Glutamatergic neuron (in vitro differentiated cells): ENCODE measurements around the gene RPLP2. TPM values are rescaled to one million over a fixed set of nuclear protein-coding genes. Genes with fewer than 3 reads are reported as not detected.

Experiments
- DNase-seq: peaks from one replicate; pipeline ENCODE4 v3.0.0; 2022
- H3K27ac Mint-ChIP-seq: one replicate; pipeline ENCODE4 v1.8.0; 2020; ENCODE audit warnings: mild to moderate bottlenecking, mixed read lengths, inconsistent platforms; ENCODE audit not compliant: unreplicated experiment
- H3K27me3 Mint-ChIP-seq: one replicate; pipeline ENCODE4 v1.8.0; 2020; ENCODE audit warnings: mild to moderate bottlenecking, moderate library complexity, mixed read lengths, inconsistent platforms; ENCODE audit not compliant: unreplicated experiment
- H3K36me3 Mint-ChIP-seq: one replicate; pipeline ENCODE4 v1.8.0; 2020; ENCODE audit warnings: mild to moderate bottlenecking, mixed read lengths, inconsistent platforms; ENCODE audit not compliant: unreplicated experiment
- H3K4me1 Mint-ChIP-seq: one replicate; pipeline ENCODE4 v1.8.0; 2020; ENCODE audit warnings: mild to moderate bottlenecking, low read depth, mixed read lengths, inconsistent platforms; ENCODE audit not compliant: unreplicated experiment
- H3K4me3 Mint-ChIP-seq: one replicate; pipeline ENCODE4 v1.8.0; 2020; ENCODE audit warnings: mild to moderate bottlenecking, mixed read lengths, inconsistent platforms; ENCODE audit not compliant: unreplicated experiment
- H3K9me3 Mint-ChIP-seq: one replicate; pipeline ENCODE4 v1.8.0; 2020; ENCODE audit warnings: mild to moderate bottlenecking, moderate library complexity, mixed read lengths, inconsistent platforms; ENCODE audit not compliant: unreplicated experiment
- CTCF ChIP-seq: fragments of 200-600 bp; sonication (generic); IDR thresholded peaks from one replicate; pipeline ENCODE4 v1.5.0; 2021; ENCODE audit not compliant: partially characterized antibody, unreplicated experiment
- total RNA-seq: library from RNA; stranded (reverse); fragmentation: NEBNext Ultra II Directional; extraction: Animal tissue kit (Norgen Biotek cat#: 25700); gene quantifications from one replicate; pipeline ENCODE4 v1.2.1, GENCODE V29; 2021; ENCODE audit not compliant: unreplicated experiment

The RPLP2 gene
- total RNA-seq, 1 donor from 2014 or later, result 997 TPM

GRCh38 chr11:783581-784015 is 26.2 kb upstream of the RPLP2 start:
- DNase-seq, result peak; percentile 92

GRCh38 chr11:786235-787083 is 23.3 kb upstream of the RPLP2 start:
- no peak for TF ChIP-seq CTCF
- H3K27me3 Mint-ChIP-seq, result no peaks in the 10 kb centered on the region

More at GRCh38 chr11:783581-784015, 26.2 kb upstream of the RPLP2 start:
- Mint-ChIP-seq H3K36me3 (no peaks in the 10 kb centered on the region), H3K27ac (peak overlapping the region; percentile 84), H3K27me3 (no peaks in the 10 kb centered on the region), H3K4me1 (peaks cover 15% of the 10 kb centered on the region), H3K4me3 (peak overlapping the region; percentile 62), H3K9me3 (peaks cover 6% of the 10 kb centered on the region)
- TF ChIP-seq CTCF, result peak; percentile 76

GRCh38 chr11:787084-787675 is 22.6 kb upstream of the RPLP2 start:
- Mint-ChIP-seq H3K4me3 (no peak overlapping the region), H3K9me3 (peaks cover 9% of the 10 kb centered on the region), H3K36me3 (no peaks in the 10 kb centered on the region), H3K27ac (no peak overlapping the region), H3K27me3 (no peaks in the 10 kb centered on the region), H3K4me1 (peaks cover 20% of the 10 kb centered on the region)
- no peak for TF ChIP-seq CTCF
- DNase-seq, result no peak

More at GRCh38 chr11:786235-787083, 23.3 kb upstream of the RPLP2 start:
- no peak for DNase-seq
- H3K9me3 Mint-ChIP-seq, result peaks cover 9% of the 10 kb centered on the region
- H3K36me3 Mint-ChIP-seq, result no peaks in the 10 kb centered on the region
- H3K4me1 Mint-ChIP-seq, result peaks cover 20% of the 10 kb centered on the region
- no peak overlapping the region for H3K27ac Mint-ChIP-seq
- H3K4me3 Mint-ChIP-seq, result no peak overlapping the region

- peak; percentile 27 for TF ChIP-seq CTCF
These were observed 21.6 kb upstream of the RPLP2 start for GRCh38 chr11:788009-788640.

More at GRCh38 chr11:788009-788640, 21.6 kb upstream of the RPLP2 start:
- Mint-ChIP-seq H3K36me3 (no peaks in the 10 kb centered on the region), H3K9me3 (peaks cover 9% of the 10 kb centered on the region), H3K27me3 (no peaks in the 10 kb centered on the region), H3K4me1 (peaks cover 18% of the 10 kb centered on the region), H3K27ac (no peak overlapping the region), H3K4me3 (peak overlapping the region; percentile 11)
- DNase-seq, result peak; percentile 25
